Measurements from ENCODE around the gene LDHA.

DNA sequence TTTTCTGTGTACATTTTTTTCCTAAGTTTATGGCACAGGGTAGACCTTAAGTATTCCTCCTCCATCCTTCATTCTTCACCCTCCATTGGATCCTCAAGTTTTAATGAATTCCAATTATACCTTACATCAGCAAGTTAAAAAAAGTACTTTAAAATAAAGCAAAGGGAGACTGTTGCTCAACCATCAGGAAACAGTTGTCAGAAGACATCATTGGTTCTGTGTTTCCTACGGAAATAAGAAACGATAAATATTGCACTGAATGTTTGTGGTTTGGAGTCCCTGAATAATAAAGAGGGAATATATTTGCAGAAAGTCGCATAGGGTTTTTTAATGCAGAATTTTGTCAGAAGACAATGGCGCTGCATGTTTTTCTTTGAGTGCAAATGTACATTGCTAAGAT lies 28.1 kb upstream of the LDHA start:
- TF ChIP-seq, protein P1, sequence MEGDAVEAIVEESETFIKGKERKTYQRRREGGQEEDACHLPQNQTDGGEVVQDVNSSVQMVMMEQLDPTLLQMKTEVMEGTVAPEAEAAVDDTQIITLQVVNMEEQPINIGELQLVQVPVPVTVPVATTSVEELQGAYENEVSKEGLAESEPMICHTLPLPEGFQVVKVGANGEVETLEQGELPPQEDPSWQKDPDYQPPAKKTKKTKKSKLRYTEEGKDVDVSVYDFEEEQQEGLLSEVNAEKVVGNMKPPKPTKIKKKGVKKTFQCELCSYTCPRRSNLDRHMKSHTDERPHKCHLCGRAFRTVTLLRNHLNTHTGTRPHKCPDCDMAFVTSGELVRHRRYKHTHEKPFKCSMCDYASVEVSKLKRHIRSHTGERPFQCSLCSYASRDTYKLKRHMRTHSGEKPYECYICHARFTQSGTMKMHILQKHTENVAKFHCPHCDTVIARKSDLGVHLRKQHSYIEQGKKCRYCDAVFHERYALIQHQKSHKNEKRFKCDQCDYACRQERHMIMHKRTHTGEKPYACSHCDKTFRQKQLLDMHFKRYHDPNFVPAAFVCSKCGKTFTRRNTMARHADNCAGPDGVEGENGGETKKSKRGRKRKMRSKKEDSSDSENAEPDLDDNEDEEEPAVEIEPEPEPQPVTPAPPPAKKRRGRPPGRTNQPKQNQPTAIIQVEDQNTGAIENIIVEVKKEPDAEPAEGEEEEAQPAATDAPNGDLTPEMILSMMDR (optimal IDR thresholded peaks at IDR 0.05 in 1 of 3, IDR thresholded peaks at IDR 0.05 in 1 of 3, conservative IDR thresholded peaks at IDR 0.05 in 1 of 3; ENCODE audit: extremely low read depth in 1 of 3, insufficient read depth in 2 of 3, low read length in 3 of 3) = no peak
- no peak for TF ChIP-seq EZH2 (IDR thresholded peaks at IDR 0.05; ENCODE audit: low read length)

Measured in keratinocyte (primary cell).